NCI-H446 treated with DMSO at 0.1 percent for 48 hours (cell line): ENCODE results near the gene NOXO1.
"Not testable (repeated sequence)": the region's sequence is repeated elsewhere in the genome, so short reads cannot be mapped to it uniquely, and the experiment has no call there.

ENCODE experiments used
- DNase-seq: peaks from one replicate; lab custom pipeline; 2025; lab: John Stamatoyannopoulos, UW

The NOXO1 gene

DNA sequence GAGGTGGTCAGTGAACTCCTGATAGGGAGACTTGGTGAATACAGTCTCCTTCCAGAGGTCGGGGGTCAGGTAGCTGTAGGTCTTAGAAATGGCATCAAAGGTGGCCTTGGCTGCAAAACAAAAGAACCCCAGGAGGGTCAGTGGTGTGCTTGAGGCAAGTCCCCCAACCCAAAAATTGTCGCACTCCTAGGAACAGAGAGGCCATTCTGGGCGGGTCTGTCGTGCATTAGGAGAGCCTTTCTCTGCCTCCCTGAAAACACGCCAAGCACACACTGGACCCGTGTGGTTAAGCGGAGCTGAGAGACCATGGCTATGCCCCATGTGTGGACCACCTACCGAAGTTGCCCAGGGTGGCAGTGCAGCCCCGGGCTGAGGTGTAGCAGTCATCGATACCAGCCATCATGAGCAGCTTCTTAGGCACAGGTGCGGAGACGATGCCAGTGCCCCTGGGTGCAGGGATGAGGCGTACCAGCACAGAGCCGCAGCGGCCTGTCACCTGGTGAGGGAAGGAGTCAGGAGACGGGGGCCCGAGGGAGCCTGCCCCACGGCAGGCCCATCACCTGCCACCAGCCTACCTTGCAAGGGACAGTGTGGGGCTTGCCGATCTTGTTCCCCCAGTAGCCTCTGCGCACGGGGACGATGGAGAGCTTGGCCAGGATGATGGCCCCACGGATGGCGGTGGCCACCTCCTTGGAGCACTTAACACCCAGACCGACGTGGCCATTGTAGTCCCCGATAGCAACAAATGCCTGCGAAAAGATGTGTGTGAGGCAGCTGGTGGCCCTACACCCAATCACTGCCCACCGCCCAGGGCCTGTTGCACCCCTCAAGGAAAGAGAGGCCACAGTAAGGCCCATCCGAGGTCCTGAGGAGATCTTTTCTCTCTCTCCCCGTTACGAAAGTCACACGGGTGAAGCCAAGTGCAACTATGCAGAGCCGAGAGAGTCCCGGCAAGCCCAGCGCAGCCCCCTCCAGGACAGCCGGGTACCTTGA, 18.8 kb downstream of the NOXO1 start:
- not testable (repeated sequence) for DNase-seq

DNA sequence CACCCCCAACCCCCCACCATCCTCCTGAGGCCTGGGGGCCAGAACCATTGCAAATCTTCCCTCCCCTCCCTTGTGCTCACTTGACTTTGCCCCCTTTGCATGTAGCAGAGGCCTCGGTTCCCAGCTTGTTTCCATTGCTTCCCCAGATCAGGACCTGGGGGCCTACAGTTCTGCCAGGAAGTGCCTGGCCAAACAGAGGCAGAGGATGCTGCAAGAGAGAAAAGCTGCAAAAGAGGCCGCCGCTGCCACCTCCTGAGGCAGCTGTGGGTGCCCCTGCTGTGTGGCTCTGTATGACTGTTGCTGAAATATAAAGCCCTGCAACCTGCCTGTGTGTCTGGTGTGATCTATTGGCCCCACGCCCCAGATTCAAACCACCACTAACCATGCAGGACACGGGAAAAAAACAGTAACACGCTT, 19.6 kb downstream of the NOXO1 start:
- no peak for DNase-seq

DNA sequence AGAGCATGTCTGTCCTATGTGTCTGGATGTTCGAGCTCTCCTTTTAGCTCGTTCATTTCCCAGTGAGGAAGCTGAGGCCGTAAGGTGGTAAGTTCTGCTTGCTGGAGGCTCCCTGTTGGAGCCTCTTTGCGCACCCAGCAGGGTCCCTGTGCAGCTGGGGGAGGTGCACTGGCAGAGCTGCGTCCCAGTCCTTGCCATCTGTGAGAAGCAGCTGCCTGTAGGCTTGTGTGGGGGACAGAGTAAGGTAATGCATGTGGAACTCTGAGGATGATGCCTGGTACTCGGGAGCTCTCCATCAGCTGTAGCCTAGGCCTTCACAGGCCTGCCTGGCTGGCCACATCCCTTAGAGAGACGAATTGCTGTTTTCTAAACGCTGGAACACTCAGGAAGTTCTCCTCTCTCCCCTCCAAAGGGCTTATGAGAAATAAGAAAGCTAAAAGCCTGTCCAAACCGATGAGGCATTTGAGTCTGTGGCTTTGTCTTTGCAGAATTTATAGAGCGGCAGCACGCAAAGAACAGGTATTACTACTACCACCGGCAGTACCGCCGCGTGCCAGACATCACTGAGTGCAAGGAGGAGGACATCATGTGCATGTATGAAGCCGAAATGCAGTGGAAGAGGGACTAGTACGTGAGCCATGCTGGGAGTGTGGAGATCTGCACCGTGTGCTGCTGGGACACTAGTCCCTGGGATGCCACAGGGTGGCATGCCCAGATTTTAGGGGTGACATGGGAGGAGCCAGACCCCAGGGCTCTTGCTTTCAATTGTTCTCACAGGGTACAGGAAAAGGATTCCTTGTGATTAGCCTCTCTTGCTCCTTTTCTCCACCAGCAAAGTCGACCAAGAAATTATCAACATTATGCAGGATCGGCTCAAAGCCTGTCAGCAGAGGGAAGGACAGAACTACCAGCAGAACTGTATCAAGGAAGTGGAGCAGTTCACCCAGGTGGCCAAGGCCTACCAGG, 20.3 kb downstream of the NOXO1 start:
- DNase-seq: peak; percentile 52

DNA sequence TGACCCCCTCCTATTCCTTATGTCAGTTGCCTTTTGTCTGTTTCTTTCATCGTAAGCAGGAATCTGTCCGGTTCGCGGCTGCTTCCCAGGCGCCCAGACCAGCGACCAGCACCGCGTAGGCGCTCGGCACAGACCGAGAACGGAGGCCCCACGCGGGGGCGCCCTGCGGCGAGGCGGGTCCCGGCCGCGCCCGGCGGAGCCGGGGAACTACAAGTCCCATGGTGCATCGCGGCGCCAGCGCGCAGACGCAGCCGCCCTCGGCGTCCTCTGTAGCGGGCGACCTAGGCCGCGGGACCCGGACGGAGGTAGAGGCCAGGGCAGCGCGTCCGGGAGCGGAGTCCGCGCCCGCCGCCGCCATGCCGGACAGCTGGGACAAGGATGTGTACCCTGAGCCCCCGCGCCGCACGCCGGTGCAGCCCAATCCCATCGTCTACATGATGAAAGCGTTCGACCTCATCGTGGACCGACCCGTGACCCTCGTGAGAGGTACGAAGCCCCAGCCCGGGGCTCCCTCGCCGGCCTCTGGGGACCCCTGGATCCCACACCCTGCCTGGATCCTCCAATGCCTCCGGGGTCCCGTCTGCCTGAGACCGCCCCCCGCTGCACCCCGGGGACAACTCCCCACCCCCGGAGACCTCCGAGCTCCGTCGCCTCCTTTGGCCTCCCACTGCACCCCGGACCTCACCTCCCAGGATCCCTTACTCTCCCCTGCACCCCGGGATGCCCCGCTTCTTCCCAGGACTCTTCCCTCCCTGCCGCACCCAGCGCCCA, 21.8 kb downstream of the NOXO1 start, which contains the start of gene NDUFB10:
TSS of gene NDUFB10 (plus strand) at position 270 of the 771 bp plus-strand sequence. CDS start at position 357, 87 bp downstream.
- peak; percentile 59 for DNase-seq

DNA sequence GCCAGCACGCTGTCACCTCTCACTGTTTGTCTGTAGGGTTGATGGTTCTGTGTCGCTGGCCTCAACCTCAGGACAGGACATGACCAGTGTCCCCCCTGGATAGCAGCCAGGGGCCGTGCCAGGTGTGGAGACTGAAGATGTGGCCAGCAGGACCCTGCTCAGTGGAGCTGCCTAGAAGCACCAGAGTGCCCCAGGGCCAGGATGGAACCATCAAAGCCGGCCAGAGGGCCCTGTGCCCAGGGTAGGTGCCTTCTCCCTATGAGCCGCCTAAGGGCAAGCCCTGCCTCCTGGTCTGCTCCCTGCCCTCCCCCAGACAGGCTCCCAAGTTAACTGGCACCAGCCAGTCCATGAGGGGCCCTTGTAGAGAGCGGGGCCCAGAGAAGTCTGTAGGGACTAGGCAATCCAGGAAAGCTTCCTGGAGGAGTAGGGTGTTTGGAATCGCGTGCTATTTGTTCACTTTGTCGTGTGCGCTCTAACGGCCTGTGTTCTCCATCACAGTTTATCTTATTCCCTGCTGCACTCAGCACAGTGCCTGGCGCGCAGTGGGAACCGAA, 22.5 kb downstream of the NOXO1 start:
- DNase-seq: no peak

DNA sequence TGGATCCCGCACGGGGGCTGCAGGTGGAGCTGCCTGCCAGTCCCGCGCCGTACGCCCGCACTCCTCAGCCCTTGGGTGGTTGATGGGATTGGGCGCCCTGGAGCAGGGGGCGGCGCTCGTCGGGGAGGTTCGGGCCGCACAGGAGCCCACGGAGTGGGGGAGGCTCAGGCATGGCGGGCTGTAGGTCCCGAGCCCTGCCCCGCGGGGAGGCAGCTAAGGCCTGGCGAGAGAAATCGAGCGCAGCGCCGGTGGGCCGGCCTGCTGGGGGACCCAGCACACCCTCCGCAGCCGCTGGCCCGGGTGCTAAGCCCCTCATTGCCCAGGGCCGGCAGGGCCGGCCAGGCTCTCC, 23.2 kb downstream of the NOXO1 start:
- DNase-seq: not testable (repeated sequence)

DNA sequence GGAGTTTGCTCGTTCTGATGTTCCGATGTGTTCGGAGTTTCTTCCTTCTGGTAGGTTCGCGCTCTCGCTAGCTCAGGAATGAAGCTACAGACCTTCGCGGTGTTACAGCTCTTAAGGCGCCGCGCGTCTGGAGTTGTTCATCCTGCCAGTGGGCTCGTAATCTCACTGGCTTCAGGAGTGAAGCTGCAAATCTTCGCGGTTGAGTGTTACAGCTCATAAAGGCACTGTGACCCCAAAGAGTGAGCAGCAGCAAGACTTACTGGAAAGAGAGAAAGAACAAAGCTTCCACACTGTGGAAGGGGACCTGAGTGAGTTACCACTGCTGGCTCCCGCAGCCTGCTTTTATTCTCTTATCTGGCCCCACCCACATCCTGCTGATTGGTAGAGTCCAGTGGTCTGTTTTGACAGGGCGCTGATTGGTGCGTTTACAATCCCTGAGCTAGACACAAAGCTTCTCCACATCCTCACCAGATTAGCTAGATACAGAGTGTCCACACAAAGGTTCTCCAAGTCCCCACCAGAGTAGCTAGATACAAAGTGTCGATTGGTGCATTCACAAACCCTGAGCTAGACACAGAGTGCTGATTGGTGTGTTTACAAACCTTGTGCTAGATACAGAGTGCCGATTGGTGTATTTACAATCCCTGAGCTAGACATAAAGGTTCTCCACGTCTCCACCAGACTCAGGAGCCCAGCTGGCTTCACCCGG, 23.7 kb downstream of the NOXO1 start:
- DNase-seq: not testable (repeated sequence)

DNA sequence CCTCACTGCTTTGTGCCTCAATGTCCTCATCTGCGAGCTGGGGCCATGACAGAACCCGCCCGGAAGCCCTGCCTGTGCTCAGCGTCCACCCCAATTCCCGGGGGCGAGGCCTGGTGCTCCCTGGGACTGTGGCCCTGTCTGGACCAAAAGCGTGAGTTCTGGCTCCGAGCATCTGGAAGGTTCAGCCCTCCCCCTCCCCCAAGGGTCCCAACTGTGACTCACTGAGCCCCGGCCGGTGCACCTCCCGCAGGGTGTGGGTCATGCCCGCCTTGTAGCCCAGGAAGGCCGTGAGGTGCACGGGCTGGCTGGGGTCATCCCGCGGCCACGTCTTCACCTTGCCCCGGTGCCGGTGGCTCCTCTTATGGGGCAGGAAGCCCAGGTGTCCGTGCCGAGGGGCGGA, 27.5 kb downstream of the NOXO1 start:
- DNase-seq: no peak

DNA sequence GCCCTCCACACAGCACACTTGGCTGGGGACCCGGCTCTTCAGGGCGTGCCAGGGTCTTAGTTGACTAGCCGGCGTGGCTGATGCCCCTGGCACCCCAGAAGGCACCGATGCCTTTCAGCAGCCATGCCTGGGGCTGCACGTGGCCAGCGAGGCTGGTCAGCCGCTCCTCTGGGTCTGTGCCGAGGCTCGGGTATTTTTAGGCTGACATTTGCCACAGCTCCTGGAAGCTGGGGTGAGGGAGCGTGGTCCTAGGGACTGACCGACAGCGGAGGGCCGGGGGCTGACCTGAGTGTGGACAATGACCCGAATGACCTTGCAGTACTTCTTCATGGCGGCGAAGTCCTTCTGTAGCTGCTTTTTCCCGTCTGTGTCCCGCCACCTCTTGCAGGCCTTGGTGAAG, 30.7 kb downstream of the NOXO1 start:
- no peak for DNase-seq

DNA sequence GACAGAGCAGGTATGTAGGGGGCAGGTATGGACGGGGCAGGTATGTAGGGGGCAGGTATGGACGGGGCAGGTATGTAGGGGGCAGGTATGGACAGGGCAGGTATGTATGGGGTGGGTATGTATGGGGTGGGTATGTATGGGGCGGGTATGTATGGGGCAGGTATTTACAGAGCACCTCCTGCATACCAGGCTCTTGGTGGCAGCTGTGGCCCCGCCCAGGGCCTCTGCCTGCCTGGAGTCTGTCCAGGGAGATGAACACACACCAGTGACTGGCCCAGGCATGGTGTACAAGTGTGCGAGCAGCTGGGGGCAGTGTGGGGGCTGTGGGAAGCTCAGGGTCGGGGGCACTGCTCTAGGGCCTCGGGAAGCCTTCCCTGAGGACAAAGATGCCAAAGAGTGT, 31.2 kb downstream of the NOXO1 start:
- no peak for DNase-seq

DNA sequence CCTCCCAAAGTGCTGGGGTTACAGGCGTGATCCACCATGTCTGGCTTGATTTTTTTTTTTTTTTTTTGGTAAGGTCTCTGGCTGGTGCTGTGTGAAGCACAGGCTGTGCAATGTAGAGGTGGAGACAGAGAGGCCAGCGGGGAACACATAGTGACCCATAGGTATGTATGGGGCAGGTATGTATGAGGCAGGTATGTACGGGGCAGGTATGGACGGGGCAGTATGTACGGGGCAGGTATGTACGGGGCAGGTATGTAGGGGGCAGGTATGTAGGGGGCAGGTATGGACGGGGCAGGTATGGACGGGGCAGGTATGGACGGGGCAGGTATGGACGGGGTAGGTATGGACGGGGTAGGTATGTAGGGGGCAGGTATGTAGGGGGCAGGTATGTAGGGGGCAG, 31.8 kb downstream of the NOXO1 start:
- DNase-seq: no peak

DNA sequence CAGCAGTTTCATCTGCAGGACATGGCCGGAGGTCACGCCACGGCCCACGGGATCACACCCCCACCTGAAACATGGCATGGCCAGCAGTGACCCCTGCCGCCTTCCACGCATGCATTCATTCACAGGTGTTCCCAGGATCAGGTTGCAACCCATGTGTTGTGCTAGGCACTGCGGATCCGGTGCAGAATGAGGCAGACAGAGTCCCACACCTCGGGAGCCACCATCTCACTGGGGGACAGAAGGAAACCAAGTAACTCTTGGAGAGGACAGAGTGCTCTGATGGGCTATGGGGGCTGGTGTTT, 33.9 kb downstream of the NOXO1 start:
- no peak for DNase-seq

DNA sequence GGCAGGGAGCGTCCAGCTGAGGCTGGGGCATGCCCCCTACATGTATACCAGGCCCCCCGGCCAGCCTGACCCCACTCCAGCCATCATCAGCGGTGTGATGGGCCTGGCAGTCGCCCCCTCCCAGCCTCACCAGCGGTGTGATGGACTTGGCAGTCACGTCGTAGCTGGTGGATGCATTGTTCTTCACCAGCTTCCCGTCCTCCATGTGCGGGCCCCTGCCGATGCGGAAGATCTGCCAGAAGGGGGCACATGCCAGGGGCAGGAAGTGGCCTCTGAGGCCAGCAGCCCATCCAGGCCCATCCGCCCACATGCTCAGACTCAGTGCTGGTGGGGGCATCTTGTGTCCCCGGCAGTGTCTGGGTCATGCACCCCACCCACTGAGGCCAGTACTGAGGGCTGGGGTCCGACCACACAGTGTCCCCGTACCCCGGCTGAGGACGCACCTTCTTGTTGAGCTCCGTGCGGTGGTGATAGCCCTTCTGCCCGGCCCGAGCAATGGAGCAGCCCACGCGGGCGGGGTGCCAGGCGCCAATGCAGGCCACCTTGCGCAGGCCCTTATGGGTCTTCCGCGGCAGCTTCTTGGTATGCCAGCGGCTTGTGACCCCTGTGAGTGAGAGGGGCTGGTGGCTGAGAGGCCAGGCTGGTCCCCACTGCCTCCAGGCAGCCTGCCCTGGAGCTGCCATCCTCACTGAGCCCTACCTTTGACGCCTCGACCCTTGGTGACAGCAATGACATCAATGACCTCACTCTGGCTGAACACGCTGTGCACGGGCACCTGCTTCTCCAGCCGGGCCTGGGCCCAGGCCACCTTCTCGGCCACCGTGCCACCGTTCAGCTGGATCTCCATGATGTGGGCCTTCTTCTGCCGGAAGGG, 34.5 kb downstream of the NOXO1 start:
- no peak for DNase-seq

DNA sequence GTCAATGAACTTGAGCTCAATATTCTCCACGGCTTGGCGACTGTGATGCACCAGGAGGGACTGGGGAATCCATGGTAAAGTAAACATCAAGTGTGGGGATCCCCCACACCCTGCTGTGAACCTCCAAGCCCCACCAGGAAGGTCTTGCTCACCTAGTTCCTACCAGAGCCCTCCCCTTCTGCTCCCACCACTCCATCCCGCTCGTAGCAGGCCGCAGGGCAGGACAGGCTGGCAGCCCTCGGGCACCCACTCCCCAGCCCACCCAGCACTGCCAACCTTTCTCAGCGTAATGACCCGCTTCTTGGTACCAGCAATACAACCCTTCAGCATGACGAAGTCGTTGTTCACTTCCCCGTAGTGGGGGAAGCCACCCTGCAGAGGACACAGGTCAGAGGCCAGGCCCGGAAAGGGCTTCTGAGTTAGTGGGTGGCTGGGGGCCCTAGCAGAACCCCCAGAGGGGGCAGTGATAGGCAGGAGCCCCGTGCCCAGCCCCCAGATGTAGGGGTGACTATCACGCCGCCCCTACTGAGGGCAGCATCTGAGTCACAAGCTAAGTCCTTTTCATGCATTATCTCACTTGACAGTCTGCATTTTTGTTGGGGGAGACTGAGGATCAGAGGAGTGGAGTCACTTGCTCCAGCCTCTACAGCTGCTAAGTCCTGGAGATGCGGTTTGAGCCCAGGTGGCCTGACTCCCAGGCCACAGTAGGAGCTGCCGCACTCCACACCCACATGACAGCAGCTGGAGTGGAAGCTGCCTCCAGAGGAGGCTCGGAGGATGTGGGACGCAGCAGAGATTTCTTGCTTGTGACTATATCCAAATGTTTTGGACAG, 35.5 kb downstream of the NOXO1 start:
- DNase-seq: no peak

DNA sequence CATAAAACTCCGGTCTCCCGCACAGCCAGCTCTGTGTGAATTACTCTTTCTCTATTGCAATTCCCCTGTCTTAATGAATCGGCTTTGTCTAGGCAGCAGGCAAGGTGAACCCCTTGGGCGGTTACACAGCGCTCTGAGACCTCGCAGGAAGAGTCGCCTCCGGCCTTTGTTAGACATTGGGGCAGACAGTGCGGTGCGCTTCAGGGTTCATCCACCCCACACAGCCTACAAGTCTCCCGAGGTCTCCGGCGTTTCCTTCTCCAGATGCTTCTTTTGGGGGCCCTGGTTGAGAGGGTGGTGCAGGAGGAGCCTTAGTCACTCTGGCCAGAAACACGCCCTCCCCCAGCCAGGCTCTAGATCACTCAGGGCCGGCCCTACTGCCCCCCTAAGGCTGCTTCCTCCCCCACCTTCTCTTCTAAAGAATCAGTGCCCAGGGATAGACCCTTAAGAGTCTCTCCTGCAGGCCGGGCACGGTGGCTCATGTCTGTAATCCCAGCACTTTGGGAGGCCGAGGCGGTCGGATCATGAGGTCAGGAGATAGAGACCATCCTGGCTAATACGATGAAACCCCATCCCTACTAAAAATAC, 36.6 kb downstream of the NOXO1 start:
- DNase-seq: no peak

DNA sequence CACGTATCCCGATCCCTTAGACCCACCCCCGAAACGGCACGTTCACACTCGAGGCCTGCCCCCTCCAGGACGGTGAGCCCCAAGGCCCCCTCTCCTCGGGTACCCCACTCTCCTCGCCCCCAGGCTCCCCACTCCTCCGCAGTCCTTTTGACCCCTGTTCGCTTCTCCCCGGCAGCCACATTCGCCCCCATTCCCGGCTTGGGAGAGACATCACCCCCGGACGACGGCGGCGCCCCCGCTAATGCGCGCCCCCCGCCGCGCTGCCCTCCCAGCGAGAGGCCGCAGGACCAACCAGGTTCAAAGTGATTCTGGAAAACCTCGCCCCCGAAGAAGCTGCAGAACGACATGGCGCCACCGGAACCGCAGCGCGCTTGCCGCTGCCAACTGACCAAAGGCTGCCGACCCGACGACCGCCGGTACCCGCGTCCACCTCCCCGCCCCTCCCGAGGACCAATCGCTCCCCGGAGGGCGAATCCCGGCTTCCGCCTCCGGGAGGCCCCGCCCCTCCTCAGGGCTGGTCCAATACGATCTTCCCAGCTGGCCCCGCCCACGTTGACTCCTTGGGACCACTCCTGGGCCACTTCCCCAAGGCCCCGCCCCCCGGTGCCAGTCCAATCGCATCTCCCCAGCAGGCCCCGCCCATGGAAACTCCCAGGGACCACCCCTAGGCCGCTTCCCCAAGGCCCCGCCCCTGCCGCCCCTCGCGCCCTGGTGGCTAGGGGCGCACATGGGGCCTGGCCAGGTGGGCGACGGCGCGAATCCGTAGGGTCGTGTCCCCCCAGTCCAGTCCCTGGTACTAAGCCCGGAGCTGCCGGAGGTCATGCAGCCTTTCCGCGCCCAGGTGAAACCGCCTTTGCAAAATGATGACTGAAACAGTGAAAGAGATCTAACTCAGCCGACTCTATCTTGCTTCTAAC, 38.2 kb downstream of the NOXO1 start, which contains the start of gene MSRB1:
TSS of gene MSRB1 (minus strand) at position 390 of the 917 bp plus-strand sequence. CDS start at position 347, 43 bp downstream.
- DNase-seq: peak; percentile 93

DNA sequence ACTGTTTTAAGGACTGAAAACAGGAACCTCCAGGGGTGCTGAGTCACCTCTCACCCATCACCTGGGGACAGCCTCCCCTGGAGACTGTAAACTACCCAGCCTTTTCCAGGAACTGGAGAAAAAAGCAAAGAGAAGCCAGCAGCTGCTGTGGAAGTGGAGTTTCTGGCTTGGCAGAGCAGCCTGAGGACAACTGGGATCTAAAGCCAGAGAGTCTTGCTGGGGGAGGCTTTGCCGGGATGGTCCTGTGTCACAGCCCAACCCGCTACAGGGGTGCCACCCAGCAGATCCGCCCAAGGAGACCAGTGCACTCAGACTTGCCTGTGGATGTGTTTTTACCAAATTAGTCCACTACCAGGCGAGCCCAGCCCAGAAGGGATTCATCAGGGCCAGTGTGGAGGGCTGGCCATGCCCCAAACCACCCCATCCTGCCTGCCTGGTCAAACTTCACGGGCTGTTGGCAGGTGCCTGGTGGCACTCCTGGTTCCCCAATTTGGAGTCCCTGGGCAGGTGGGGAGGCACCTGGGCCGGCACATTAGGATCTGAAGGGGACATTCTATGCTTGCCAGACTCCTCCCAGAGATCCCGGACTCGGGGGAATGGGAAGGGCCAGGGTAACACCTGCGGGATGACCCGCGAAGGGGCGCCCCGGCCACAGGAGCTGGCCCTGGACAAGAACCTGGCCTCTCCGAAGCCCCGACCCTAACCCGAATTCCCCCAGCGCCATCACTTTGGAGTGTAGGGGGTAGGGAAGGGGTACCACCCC, 39.0 kb downstream of the NOXO1 start:
- no peak for DNase-seq
